ENCODE measurements around the gene FXYD2.

FXYD2 gene

DNA sequence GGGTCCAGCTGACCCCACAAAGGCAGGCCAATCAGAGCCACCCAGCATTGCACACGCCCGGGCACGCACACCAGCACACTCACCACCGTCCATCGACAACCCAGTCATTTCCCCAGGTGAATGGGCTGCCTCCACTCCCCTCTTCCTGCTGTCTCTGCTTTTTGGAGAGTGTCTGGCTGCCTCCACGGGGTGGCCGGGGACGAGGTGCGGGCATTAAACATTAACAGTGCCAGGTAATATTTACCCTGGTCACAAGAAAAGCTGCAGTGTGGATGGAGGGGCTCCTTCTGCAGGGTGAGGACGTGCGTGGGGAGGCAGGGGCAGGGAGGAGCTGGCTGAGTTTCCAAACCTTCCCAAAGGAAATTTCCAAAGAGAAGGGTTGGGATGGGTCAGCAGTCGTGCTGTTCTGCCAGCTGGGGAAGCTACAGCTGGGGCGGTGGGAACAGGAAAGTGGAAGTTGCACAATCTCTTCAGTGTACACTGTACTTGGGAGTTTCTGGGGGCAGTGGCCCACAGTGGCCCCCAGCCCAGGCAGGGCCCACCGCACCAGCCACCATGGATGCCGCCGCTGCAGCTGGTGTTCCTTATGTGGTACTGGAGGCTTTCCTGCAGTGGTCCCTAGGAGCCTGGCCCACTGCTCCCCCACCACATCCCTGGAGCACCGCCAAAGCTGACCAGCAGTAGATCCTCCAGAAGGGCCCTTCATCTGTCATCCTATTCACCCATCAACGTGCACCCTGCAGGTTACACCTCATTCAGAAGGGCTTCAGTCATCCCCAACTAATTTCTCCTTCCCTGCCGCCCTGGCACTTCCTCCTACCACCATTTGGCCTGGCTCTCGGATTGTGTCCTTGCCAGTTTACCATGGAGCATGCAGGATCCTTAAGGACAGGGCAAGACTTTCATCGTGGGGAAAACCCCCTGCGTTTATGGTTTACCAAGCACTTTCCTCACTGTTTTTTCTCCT, at the start of gene FXYD2:
FXYD2 (minus strand) TSS at position 174 of the 967 bp plus-strand sequence; CDS start at position 108, 66 bp downstream.
- TF ChIP-seq, protein P1, sequence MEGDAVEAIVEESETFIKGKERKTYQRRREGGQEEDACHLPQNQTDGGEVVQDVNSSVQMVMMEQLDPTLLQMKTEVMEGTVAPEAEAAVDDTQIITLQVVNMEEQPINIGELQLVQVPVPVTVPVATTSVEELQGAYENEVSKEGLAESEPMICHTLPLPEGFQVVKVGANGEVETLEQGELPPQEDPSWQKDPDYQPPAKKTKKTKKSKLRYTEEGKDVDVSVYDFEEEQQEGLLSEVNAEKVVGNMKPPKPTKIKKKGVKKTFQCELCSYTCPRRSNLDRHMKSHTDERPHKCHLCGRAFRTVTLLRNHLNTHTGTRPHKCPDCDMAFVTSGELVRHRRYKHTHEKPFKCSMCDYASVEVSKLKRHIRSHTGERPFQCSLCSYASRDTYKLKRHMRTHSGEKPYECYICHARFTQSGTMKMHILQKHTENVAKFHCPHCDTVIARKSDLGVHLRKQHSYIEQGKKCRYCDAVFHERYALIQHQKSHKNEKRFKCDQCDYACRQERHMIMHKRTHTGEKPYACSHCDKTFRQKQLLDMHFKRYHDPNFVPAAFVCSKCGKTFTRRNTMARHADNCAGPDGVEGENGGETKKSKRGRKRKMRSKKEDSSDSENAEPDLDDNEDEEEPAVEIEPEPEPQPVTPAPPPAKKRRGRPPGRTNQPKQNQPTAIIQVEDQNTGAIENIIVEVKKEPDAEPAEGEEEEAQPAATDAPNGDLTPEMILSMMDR (IDR thresholded peaks at IDR 0.05): no peak
- Histone ChIP-seq H3K9me3 (no peaks in the 10 kb centered on the region), H3K27ac (no peak within 1 kb of the TSS), H3K36me3 (no peaks in the 10 kb centered on the region), H3K4me1 (ENCODE audit: control insufficient read depth in 1 of 2, insufficient read depth in 1 of 2, low read depth in 1 of 2, low read length in 1 of 2) (peaks cover 22 to 24% of the 10 kb centered on the region in 2 experiments), H3K4me3 (ENCODE audit: low read depth in 1 of 2, low read length in 1 of 2) (no peak within 1 kb of the TSS), H3K27me3 (peaks cover 7% of the 10 kb centered on the region)

DNA sequence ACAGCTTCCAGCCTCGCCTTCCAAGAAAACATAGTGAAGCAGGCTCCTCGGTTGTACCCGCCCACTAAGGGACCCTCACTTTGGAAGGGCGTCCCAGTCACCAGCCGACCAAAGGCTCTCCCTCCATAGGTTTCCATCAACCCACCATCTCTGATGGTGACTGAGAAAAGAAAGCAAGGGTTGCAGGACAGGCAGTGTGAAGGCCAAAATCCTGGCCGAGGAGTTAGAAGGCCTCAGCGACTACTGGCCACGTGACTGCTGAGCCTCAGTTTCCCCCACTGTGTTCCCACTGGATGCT, 49.2 kb upstream of the FXYD2 start:
- no peak overlapping the region for H3K4me3 ChIP-seq (ENCODE audit: low read depth in 1 of 2, low read length in 1 of 2)
- TF ChIP-seq, protein P1 (IDR thresholded peaks at IDR 0.05): no peak
- no peaks in the 10 kb centered on the region for H3K36me3 ChIP-seq
- H3K27me3 ChIP-seq: peaks cover 70% of the 10 kb centered on the region
- H3K27ac ChIP-seq: no peak overlapping the region
- H3K9me3 ChIP-seq: no peaks in the 10 kb centered on the region
- H3K4me1 ChIP-seq (ENCODE audit: control insufficient read depth in 1 of 2, insufficient read depth in 1 of 2, low read depth in 1 of 2, low read length in 1 of 2): peaks cover 5 to 14% of the 10 kb centered on the region in 2 experiments

DNA sequence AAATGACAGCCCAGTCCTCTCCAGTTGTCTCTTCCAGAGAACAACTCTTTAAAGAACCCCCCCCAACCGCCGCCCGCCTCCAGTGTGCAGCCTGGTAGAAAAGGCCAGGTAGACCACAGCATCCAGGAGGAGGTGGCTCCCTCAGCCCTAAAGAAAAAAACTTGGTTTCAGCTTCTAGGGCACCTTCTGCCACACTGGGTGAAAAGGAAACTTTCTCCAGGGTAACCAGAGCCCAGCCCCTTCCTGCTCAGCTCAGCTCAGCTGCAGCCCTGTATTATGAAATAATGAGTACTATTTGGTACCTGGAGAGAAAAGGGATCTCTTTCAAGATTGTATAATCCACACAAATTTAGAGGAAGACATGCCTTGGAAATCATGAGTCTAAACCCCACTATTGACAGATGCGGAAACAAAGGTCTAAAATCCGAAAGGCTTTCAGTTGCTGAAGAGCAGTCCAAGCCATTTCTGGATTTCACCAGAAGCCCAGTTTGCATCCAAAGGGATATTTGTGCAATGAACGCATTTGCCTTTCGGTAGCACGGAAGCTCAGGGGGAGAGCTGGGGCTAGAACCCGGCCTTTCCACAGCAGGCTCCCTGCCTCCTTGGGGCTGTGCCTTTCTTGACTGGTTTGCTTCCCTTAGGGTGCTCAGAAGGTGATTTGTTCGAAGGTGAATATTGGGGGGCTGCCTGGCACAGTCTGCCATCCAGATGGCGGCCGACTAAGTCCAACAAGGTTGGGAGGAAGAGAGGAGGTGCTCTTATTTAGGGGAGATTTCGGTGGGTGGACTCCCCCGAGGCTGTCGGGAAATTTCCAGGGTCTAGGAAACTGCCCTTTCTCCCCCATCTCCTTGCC, 48.7 kb upstream of the FXYD2 start:
- H3K4me3 ChIP-seq (ENCODE audit: low read depth in 1 of 2, low read length in 1 of 2): no peak overlapping the region
- H3K36me3 ChIP-seq: no peaks in the 10 kb centered on the region
- peaks cover 5 to 14% of the 10 kb centered on the region in 2 experiments for H3K4me1 ChIP-seq (ENCODE audit: control insufficient read depth in 1 of 2, insufficient read depth in 1 of 2, low read depth in 1 of 2, low read length in 1 of 2)
- TF ChIP-seq, protein P1 (IDR thresholded peaks at IDR 0.05): no peak
- H3K27me3 ChIP-seq: peaks cover 64% of the 10 kb centered on the region
- H3K27ac ChIP-seq: no peak overlapping the region
- H3K9me3 ChIP-seq: no peaks in the 10 kb centered on the region

DNA sequence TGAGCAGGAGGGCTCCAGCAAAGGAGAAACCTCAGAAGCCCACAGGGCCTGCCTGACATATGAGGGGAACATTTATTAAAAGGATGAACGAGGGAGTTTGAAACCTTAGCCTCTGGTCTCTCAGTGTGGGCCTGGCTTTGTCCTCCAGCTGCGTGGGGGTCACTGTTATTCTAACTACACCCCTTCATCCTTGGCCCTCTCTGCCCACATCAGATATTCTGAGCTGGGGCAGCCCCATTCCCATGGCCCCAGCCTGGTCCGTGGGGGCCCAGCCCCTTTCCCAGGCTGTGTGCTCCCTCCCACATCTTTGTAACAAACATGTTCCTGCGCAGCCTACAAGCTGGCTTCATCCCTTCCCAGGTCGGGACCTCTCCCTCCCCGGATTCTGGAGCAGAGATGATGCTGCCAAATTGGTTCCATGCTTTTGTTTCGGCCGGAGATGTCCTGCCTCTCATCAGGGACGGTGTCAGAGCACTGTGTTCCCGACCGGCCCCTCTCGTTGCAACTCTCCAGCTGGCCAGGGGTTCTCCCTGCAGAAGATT, 47.9 kb upstream of the FXYD2 start:
- Histone ChIP-seq H3K36me3 (no peaks in the 10 kb centered on the region), H3K4me3 (ENCODE audit: low read depth in 1 of 2, low read length in 1 of 2) (no peak overlapping the region), H3K27me3 (peaks cover 57% of the 10 kb centered on the region), H3K27ac (no peak overlapping the region), H3K9me3 (no peaks in the 10 kb centered on the region), H3K4me1 (ENCODE audit: control insufficient read depth in 1 of 2, insufficient read depth in 1 of 2, low read depth in 1 of 2, low read length in 1 of 2) (peaks cover 5 to 14% of the 10 kb centered on the region in 2 experiments)
- TF ChIP-seq, protein P1 (IDR thresholded peaks at IDR 0.05): no peak

DNA sequence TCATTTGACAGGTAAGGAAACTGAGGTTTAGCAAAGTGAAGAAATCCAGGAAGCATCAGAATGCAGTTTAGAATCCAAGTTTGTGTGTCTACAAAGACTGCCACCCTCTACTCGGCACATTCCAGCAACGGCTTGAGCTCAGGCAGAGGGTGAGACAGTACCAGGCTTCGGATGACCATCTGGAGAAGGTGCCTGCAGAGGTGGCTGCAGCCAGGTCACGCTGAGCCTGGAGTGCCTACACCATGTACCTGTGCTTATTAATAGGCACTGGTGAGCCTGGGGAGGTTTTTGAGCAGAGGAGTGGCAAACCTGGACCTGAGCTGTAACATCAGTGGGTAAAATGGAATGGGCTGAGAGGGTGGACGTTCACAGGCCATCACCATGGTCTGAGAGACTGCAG, 47.2 kb upstream of the FXYD2 start:
- H3K27me3 ChIP-seq: peaks cover 50% of the 10 kb centered on the region
- H3K4me1 ChIP-seq (ENCODE audit: control insufficient read depth in 1 of 2, insufficient read depth in 1 of 2, low read depth in 1 of 2, low read length in 1 of 2): peaks cover 5 to 14% of the 10 kb centered on the region in 2 experiments

More for the DNA sequence above, 47.2 kb upstream of the FXYD2 start:
- Histone ChIP-seq H3K4me3 (ENCODE audit: low read depth in 1 of 2, low read length in 1 of 2) (no peak overlapping the region), H3K36me3 (no peaks in the 10 kb centered on the region), H3K9me3 (no peaks in the 10 kb centered on the region), H3K27ac (no peak overlapping the region)
- TF ChIP-seq, protein P1 (IDR thresholded peaks at IDR 0.05): no peak

Data from neutrophil (primary cell).